ENCODE data around the gene KDELR3. TPM values are rescaled to one million over a fixed set of nuclear protein-coding genes. Genes with fewer than 3 reads are reported as not detected.

The KDELR3 gene
- total and polyA plus RNA-seq, 10 donors, result 1.00 to 4.9 (median 2.9) TPM

- H3K27ac ChIP-seq, result no peak overlapping the region
- no peak overlapping the region for H3K4me3 ChIP-seq
- H3K36me3 ChIP-seq, result no peaks in the 10 kb centered on the region
- intact Hi-C loops (cut with DNase I; ENCODE audit: low total_unique reads), result no loop called here
- 73 to 82% (median 81%) methylated on average over 4 to 14 of the region's 14 CpGs for WGBS, 5 donors
- peaks cover 0 to 3% (median 2%) of the 10 kb centered on the region in 6 donors for H3K4me1 ChIP-seq
- DNase-seq, result no peak
- TF ChIP-seq POLR2A (IDR thresholded peaks at IDR 0.05) (no peak), CTCF (IDR thresholded peaks at IDR 0.05 in 8 of 11, conservative IDR thresholded peaks at IDR 0.05 in 3 of 11) (no peak), POLR2AphosphoS5 (IDR thresholded peaks at IDR 0.05) (no peak)
- no peaks in the 10 kb centered on the region for H3K9me3 ChIP-seq
- H3K27me3 ChIP-seq (replicated peaks in 1 of 7), result peaks cover 0 to 93% (median 40%) of the 10 kb centered on the region in 7 donors
Observed at GRCh38 chr22:38448945-38449745, 18.8 kb upstream of the KDELR3 start.

- peaks cover 0 to 93% (median 46%) of the 10 kb centered on the region in 7 donors for H3K27me3 ChIP-seq (replicated peaks in 1 of 7)
- TF ChIP-seq CTCF (IDR thresholded peaks at IDR 0.05 in 8 of 11, conservative IDR thresholded peaks at IDR 0.05 in 3 of 11), result no peak
- no peak for TF ChIP-seq POLR2A (IDR thresholded peaks at IDR 0.05)
- TF ChIP-seq POLR2AphosphoS5 (IDR thresholded peaks at IDR 0.05), result no peak
- H3K27ac ChIP-seq, result no peak overlapping the region
- H3K4me3 ChIP-seq, result no peak overlapping the region
- DNase-seq, result no peak
- 63 to 73% (median 71%) methylated on average over 18 of the region's 18 CpGs for WGBS, 5 donors
- peaks cover 0 to 10% (median 8%) of the 10 kb centered on the region in 6 donors for H3K4me1 ChIP-seq
- no peaks in the 10 kb centered on the region for H3K36me3 ChIP-seq
- intact Hi-C loops (cut with DNase I; ENCODE audit: low total_unique reads), result no loop called here
- no peaks in the 10 kb centered on the region for H3K9me3 ChIP-seq
Observed at GRCh38 chr22:38449776-38450175, 18.1 kb upstream of the KDELR3 start.

DNA sequence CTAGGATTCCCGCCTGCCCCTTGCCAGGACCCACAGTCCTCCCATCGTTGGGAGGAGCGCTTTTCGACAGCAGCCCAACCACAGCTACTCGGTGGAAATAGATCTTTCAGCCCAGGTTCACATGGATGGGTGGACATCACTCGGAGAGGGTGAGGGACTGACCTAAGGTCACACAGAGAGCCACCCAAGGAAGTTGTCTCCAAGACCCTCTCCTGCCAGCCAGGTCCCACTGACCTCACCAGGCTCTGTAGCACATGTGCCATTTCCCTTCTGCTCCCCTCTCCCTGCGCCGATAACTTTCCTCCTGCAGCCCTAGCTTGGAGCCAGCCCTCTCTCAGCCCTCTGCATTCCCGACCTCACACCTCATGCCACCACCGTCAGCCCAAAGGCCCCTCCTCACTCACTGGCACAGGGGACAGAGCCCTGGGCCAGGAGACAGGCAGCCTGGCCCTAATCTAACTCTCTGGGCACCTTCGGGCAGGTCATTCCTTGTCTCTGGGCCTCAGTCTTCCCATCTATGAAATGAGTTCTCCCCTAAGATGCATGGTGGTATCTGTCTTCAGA, 17.6 kb upstream of the KDELR3 start:
- peaks cover 0 to 95% (median 50%) of the 10 kb centered on the region in 7 donors for H3K27me3 ChIP-seq (replicated peaks in 1 of 7)
- H3K27ac ChIP-seq, result no peak overlapping the region
- no peak overlapping the region for H3K4me3 ChIP-seq
- WGBS, 5 donors, result 53 to 71% (median 63%) methylated on average over 11 of the region's 11 CpGs
- H3K9me3 ChIP-seq, result no peaks in the 10 kb centered on the region
- peaks cover 0 to 12% (median 10%) of the 10 kb centered on the region in 6 donors for H3K4me1 ChIP-seq
- TF ChIP-seq POLR2A (IDR thresholded peaks at IDR 0.05) (no peak), CTCF (IDR thresholded peaks at IDR 0.05 in 8 of 11, conservative IDR thresholded peaks at IDR 0.05 in 3 of 11) (no peak), POLR2AphosphoS5 (IDR thresholded peaks at IDR 0.05) (no peak)
- intact Hi-C loops (cut with DNase I; ENCODE audit: low total_unique reads), result no loop called here
- H3K36me3 ChIP-seq, result no peaks in the 10 kb centered on the region
- no peak for DNase-seq

DNA sequence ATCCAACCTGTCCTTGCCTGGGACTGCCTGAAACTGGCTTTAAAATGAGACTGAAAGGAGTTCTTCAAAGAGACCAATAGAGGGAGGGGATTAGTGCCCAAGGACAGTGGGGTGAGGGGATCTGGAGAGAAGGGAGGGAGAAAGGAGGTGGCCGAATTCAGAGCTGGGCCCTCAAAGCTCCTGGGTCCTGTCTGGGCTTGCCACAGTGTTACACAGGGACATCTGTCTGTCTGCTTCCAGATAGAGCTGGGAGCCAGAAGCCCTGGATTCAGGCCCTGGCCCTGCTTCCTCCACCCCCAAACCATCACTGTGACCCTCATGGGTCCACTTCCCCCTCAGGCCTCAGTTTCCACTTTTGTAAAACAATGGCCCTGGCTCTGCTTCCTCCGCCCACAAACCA, 16.5 kb upstream of the KDELR3 start:
- TF ChIP-seq POLR2A (IDR thresholded peaks at IDR 0.05) (no peak), POLR2AphosphoS5 (IDR thresholded peaks at IDR 0.05) (no peak), CTCF (IDR thresholded peaks at IDR 0.05 in 8 of 11, conservative IDR thresholded peaks at IDR 0.05 in 3 of 11) (no peak)
- Histone ChIP-seq H3K36me3 (no peaks in the 10 kb centered on the region), H3K9me3 (no peaks in the 10 kb centered on the region), H3K27ac (no peak overlapping the region), H3K4me1 (peaks cover 0 to 23% (median 19%) of the 10 kb centered on the region in 6 donors), H3K27me3 (replicated peaks in 1 of 7) (peaks cover 0 to 95% (median 53%) of the 10 kb centered on the region in 7 donors), H3K4me3 (no peak overlapping the region)
- no peak for DNase-seq
- 75 to 94% (median 89%) methylated on average over 2 of the region's 2 CpGs for WGBS, 5 donors
- intact Hi-C loops (cut with DNase I; ENCODE audit: low total_unique reads), result no loop called here

All from spleen (tissue), 11 donors.